Heart left ventricle (tissue), 16 donors: Measurements from ENCODE around the gene MYO5A. TPM values are rescaled to one million over a fixed set of nuclear protein-coding genes. Genes with fewer than 3 reads are reported as not detected.

Experiments
- ATAC-seq, 4 donors: fragments of 200-7000 bp; cut with Tn5 transposase; one replicate each; pipeline ENCODE4 v1.9.1; 2020 to 2022; ENCODE audit warnings: moderate library complexity in 4 of 4, mild to moderate bottlenecking in 3 of 4, moderate number of reproducible peaks in 1 of 4
- DNase-seq, 5 donors: peaks; one replicate each; pipeline ENCODE4 v3.0.0-alpha.2; 2020
- H3K27ac ChIP-seq, 12 donors: fragments of 200-600 bp; sonication (generic) in 4 of 12; one replicate each; pipeline versions ENCODE4 v1.5.0 to v1.8.0; 2016 to 2022; ENCODE audit warnings: mild to moderate bottlenecking in 2 of 12
- H3K27me3 ChIP-seq, 9 donors: fragments of 200-600 bp; sonication (generic) in 2 of 9; one replicate each; pipeline versions ENCODE4 v1.5.1 to v1.8.0; 2016 to 2022; ENCODE audit warnings: mild to moderate bottlenecking in 3 of 9
- H3K36me3 ChIP-seq, 9 donors: fragments of 200-600 bp; sonication (generic) in 2 of 9; one replicate each; pipeline versions ENCODE4 v1.5.0 to v1.8.0; 2018 to 2022; ENCODE audit warnings: mild to moderate bottlenecking in 2 of 9
- H3K4me1 ChIP-seq, 12 donors: fragments of 200-600 bp; sonication (generic) in 4 of 12; one replicate each; pipeline versions ENCODE4 v1.5.0 to v1.8.0; 2016 to 2022; ENCODE audit warnings: mild to moderate bottlenecking in 3 of 12
- H3K4me3 ChIP-seq, 12 donors: fragments of 200-600 bp; sonication (generic) in 4 of 12; one replicate each; pipeline versions ENCODE4 v1.5.0 to v1.8.0; 2017 to 2022; ENCODE audit warnings: mild to moderate bottlenecking in 9 of 12, moderate library complexity in 4 of 12
- H3K9me3 ChIP-seq, 12 donors: fragments of 200-600 bp; sonication (generic) in 4 of 12; one replicate each; pipeline versions ENCODE4 v1.5.0 to v1.8.0; 2016 to 2022; ENCODE audit warnings: mild to moderate bottlenecking in 1 of 12
- POLR2A ChIP-seq, 2 donors: fragments of 450-650 bp; IDR thresholded peaks; one replicate each; pipeline ENCODE4 v1.6.1; 2017; ENCODE audit warnings: antibody characterized with exemption in 2 of 2, mild to moderate bottlenecking in 2 of 2, moderate library complexity in 2 of 2
- WGBS, 4 donors: extraction: QIAGEN DNeasy Blood & Tissue Kit in 2 of 4; methylation state at CpG; one replicate each; pipeline versions ENCODE4 v1.1.5 to v1.1.7; 2013 to 2018; 5-methylcytosine and 5-hydroxymethylcytosine counted together
- intact Hi-C, 10 donors: fragments of 100-400 bp; cut with DNase I; formaldehyde crosslinking; loops; one replicate each; pipeline versions ENCODE4 v1.11.1 to v1.14.2; 2022
- polyA plus RNA-seq, 2 donors: library from polyadenylated mRNA; stranded (reverse); fragments of 200-250 nt; gene quantifications; one replicate each; pipeline ENCODE4 v1.2.3, GENCODE V29; 2013
- total RNA-seq, 9 donors: library from RNA; depleted of rRNA in 2 of 9; stranded (reverse); fragments of >200 nt in 2 of 9; fragmentation: NEBNext Ultra II Directional in 3 of 9; extraction: Animal tissue kit (Norgen Biotek cat#: 25700) in 3 of 9; gene quantifications; one replicate each; pipeline versions ENCODE4 v1.1.0 to v1.2.4, GENCODE V29; 2016 to 2023
- TF ChIP-seq, protein P1 (sequence below), 12 donors: fragments of 200-600 bp; sonication (generic) in 4 of 12; IDR thresholded peaks; one replicate each; pipeline versions ENCODE4 v1.5.0 to v1.8.0; 2018 to 2022; ENCODE audit warnings: antibody characterized with exemption in 12 of 12, mild to moderate bottlenecking in 5 of 12
- donor health status: ischemic (EF 13 %, LVEDD 7.1; RV severe dilation, severe dysfunction).
- donor health status: healthy with polysubstance abuse.
- donor health status: DM: no; HTN: yes; CAD: no.
- donor health status: DM: no; HTN: no; CAD: no.
- donor health status: ischemic (EF 25% LVEDD 6.9; RV normal size, moderate dysfunction).
- donor health status: ischemic (EF 25% LVEDD 5.7; RV mildly dilated, moderate dysfunction).
- donor health status: healthy.
- donor health status: DM: yes; HTN: yes; CAD: no.
- donor health status: ischemic (EF 35%, LVEDD 5.7; RV mildly dilated, moderate dysfunction).
- donor health status: nonischemic (EF 11% LVEDD 7.7; RV severe dilation, severe dysfunction).
- donor health status: DM: yes; HTN: yes; CAD: no.
- donor health status: PGD.
- donor health status: ischemic (EF 29% LVEDD 5.4; RV normal size, mild dysfunction).
- donor health status: nonischemic (EF 23%, LVEDD 6.1; RV moderate dilation, normal function).

Gene MYO5A
- total and polyA plus RNA-seq, 11 donors, result 3.2 to 29.6 (median 6.9) TPM

DNA sequence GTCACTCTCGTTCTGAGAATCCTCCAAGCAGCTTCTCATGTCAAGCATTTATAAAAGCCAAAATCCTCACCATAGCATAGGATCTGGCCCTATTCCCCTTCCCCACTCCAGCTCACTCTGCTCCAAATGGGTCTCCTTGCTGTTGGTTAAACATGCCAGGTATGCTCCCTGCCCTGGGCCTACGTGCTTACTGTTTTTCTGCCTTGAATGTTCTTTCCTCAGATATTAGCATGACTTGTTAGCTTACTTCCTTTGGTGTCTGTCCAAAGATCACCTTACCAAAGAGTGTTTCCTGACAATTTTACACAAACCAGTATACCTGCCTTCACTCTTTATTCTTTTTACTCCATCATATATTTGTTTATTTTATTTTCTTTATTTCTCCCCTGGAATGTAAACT, 200.0 kb downstream of the MYO5A start:
- WGBS, 4 donors, result 69 to 91% (median 87%) methylated on average over 2 of the region's 2 CpGs
- intact Hi-C loops, result loop anchor here in 1 of 10 donors (10.0 kb wide), 1 partner anchor 406 kb away; no protein-coding TSS in a partner anchor

DNA sequence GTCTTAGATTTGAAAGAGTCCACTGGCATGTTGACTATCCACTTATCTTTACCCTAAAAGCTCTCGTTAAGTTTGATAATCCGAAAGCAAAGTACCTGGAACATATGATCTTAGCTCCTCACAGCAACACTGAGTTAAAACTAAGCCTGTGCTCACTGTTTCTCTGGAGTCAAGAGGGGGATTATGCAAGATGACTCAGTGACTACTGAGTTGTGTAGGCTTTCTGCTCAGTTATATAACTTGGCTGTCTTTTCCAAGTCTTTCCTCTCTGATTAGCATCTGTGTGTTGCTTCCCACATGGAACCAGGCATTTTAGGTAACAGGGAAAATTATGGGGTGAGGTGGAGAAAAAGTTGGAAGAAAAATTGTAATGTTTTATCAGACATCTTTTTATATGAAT, 201.9 kb downstream of the MYO5A start:
- WGBS, 4 donors, result 68 to 75% (median 71%) methylated on average over 2 of the region's 2 CpGs
- intact Hi-C loops, result loop anchor here in 1 of 10 donors (10.0 kb wide), 1 partner anchor 408 kb away; no protein-coding TSS in a partner anchor
- Histone ChIP-seq H3K4me1 (peaks cover 0 to 4% (median 0%) of the 10 kb centered on the region in 12 donors), H3K27me3 (no peaks in the 10 kb centered on the region), H3K9me3 (no peaks in the 10 kb centered on the region), H3K36me3 (peaks cover 0 to 87% (median 52%) of the 10 kb centered on the region in 9 donors), H3K27ac (no peak overlapping the region), H3K4me3 (no peak overlapping the region)
- TF ChIP-seq, protein P1, sequence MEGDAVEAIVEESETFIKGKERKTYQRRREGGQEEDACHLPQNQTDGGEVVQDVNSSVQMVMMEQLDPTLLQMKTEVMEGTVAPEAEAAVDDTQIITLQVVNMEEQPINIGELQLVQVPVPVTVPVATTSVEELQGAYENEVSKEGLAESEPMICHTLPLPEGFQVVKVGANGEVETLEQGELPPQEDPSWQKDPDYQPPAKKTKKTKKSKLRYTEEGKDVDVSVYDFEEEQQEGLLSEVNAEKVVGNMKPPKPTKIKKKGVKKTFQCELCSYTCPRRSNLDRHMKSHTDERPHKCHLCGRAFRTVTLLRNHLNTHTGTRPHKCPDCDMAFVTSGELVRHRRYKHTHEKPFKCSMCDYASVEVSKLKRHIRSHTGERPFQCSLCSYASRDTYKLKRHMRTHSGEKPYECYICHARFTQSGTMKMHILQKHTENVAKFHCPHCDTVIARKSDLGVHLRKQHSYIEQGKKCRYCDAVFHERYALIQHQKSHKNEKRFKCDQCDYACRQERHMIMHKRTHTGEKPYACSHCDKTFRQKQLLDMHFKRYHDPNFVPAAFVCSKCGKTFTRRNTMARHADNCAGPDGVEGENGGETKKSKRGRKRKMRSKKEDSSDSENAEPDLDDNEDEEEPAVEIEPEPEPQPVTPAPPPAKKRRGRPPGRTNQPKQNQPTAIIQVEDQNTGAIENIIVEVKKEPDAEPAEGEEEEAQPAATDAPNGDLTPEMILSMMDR (IDR thresholded peaks at IDR 0.05), result no peak
- no peak for TF ChIP-seq POLR2A (IDR thresholded peaks at IDR 0.05)
- no peak for ATAC-seq
- no peak for DNase-seq

More for the DNA sequence above, 200.0 kb downstream of the MYO5A start:
- H3K9me3 ChIP-seq, result no peaks in the 10 kb centered on the region
- TF ChIP-seq, protein P1 (IDR thresholded peaks at IDR 0.05), result no peak
- TF ChIP-seq POLR2A (IDR thresholded peaks at IDR 0.05), result no peak
- ATAC-seq (no peak), DNase-seq (no peak)
- peaks cover 0 to 78% (median 36%) of the 10 kb centered on the region in 9 donors for H3K36me3 ChIP-seq
- no peak overlapping the region for H3K4me3 ChIP-seq
- peaks cover 0 to 4% (median 0%) of the 10 kb centered on the region in 12 donors for H3K4me1 ChIP-seq
- no peak overlapping the region for H3K27ac ChIP-seq
- H3K27me3 ChIP-seq, result no peaks in the 10 kb centered on the region

DNA sequence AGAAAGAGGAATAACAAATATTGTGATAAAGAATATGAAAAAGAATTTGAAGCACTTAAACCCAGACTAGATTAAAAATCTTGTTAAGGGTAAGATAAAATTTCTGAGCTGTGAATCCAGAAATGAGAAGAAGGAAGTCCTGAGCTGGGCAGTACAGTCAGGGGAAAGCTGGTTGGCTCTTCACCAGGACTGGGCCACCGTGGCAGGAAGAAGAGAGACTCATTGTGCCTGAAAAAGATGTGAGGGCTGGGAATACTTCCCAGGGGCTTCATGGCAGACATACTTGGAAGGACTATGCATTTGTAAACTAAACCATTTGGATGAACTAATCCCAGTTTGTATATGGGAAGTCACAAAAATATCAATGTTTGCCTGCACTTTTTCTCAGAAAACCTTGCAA, 204.6 kb downstream of the MYO5A start:
- 13 to 38% (median 31%) methylated on average over 1 of the region's 1 CpG for WGBS, 4 donors
- ATAC-seq (no peak), DNase-seq (no peak)
- no peak for TF ChIP-seq POLR2A (IDR thresholded peaks at IDR 0.05)
- TF ChIP-seq, protein P1 (IDR thresholded peaks at IDR 0.05), result no peak
- peaks cover 0 to 98% (median 43%) of the 10 kb centered on the region in 9 donors for H3K36me3 ChIP-seq
- H3K4me3 ChIP-seq, result no peak overlapping the region
- no peak overlapping the region for H3K27ac ChIP-seq
- H3K27me3 ChIP-seq, result no peaks in the 10 kb centered on the region
- intact Hi-C loops, result loop anchor here in 1 of 10 donors (10.0 kb wide), 1 partner anchor 411 kb away; no protein-coding TSS in a partner anchor
- H3K9me3 ChIP-seq, result no peaks in the 10 kb centered on the region
- H3K4me1 ChIP-seq, result peaks cover 0 to under 1% (median 0%) of the 10 kb centered on the region in 12 donors

DNA sequence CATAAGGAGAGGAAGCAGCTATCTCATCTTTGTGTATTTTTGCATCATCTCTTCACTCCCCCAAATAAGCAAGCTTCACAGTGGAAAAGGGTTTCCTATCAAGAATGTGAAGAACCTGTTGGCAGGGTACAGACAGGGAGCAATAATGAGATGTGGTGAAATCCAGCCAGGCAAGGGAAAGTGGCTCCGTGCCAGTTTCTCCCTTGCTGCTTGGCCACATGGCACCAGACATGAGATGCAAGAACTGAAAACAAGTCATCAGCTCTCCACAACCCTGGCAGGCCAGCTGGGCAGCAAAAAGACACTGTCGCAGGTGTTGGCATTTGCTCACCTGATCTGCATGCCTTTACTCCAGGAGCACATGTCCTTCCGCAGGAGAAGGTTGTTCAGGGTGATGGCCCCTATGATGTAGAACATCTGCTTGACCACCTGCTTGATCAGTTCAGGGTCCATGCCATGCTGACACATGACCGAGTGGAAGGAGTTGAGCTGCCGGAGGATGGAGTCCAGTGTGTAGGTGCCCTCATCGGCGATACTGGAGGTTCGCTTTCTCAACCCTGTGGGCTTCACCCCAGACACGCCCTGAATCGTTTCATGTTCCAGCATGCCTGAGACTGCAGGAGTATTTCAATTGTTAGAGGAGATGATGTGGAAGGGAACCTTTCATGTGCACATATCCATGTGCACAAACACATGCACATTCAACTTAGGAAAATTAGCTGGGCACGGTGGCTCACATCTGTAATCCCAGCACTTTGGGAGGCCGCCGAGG, 209.8 kb downstream of the MYO5A start:
- ATAC-seq, result peak; percentile 89 to 93 (median 92)
- H3K27ac ChIP-seq, result no peak overlapping the region
- H3K9me3 ChIP-seq, result no peaks in the 10 kb centered on the region
- H3K27me3 ChIP-seq, result no peaks in the 10 kb centered on the region
- 75 to 81% (median 80%) methylated on average over 9 to 13 of the region's 13 CpGs for WGBS, 4 donors
- TF ChIP-seq, protein P1 (IDR thresholded peaks at IDR 0.05), result no peak
- no peak for TF ChIP-seq POLR2A (IDR thresholded peaks at IDR 0.05)
- peaks cover 0 to 98% (median 55%) of the 10 kb centered on the region in 9 donors for H3K36me3 ChIP-seq
- H3K4me3 ChIP-seq, result no peak overlapping the region
- intact Hi-C loops, result no loop called here
- peak; percentile 59 to 79 (median 70) for DNase-seq
- H3K4me1 ChIP-seq, result peaks cover 0 to 5% (median 0%) of the 10 kb centered on the region in 12 donors
